GM19351 (cell line): ENCODE results near the gene CCND1.

Experiments
- ATAC-seq: cut with Tn5 transposase; IDR thresholded peaks from one replicate; pipeline ENCODE4 v1.9.1; 2021; ENCODE audit warnings: mild to moderate bottlenecking, moderate library complexity; ENCODE audit not compliant: unreplicated experiment

The CCND1 gene

DNA sequence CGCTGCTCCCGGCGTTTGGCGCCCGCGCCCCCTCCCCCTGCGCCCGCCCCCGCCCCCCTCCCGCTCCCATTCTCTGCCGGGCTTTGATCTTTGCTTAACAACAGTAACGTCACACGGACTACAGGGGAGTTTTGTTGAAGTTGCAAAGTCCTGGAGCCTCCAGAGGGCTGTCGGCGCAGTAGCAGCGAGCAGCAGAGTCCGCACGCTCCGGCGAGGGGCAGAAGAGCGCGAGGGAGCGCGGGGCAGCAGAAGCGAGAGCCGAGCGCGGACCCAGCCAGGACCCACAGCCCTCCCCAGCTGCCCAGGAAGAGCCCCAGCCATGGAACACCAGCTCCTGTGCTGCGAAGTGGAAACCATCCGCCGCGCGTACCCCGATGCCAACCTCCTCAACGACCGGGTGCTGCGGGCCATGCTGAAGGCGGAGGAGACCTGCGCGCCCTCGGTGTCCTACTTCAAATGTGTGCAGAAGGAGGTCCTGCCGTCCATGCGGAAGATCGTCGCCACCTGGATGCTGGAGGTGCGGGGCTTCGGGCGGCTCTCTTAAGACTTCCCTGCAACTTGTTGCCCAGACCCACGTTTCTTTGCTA lies at the start of gene CCND1:
CCND1 (plus strand) TSS at position 162 of the 587 bp plus-strand sequence; CDS start at position 320, 158 bp downstream.
- no peak for ATAC-seq

DNA sequence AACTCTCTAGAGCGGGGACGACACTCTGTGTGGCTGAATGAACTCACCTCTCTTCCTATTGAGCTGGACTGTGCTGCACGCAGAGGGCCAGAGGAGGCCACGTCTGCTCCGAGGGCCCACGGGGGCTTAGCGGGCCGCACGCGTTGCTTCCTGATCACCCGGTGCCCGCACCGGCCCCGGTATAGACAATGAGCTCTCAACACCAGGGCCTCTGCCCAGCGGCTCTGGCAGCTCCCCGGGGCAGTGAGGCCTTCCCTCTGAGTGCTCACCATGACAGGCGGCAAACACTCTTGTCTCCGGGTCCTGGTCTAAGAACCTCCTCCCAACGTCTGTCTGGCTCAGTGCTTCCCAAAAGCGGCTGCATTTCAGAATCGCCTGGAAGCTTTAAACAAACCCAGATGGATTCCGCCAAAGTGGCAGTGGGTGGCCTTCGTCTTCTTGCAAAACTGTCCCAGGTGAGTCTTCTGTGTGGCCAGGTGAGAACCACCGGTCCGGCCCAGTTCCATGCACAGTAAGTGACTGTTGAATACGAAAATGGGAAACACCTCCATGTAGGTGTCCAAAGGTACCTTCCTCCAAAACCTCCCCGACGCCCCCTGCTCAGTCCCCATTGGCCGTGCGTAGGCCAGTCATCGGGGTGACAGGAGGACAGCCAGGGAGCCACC lies 47.8 kb upstream of the CCND1 start:
- no peak for ATAC-seq

DNA sequence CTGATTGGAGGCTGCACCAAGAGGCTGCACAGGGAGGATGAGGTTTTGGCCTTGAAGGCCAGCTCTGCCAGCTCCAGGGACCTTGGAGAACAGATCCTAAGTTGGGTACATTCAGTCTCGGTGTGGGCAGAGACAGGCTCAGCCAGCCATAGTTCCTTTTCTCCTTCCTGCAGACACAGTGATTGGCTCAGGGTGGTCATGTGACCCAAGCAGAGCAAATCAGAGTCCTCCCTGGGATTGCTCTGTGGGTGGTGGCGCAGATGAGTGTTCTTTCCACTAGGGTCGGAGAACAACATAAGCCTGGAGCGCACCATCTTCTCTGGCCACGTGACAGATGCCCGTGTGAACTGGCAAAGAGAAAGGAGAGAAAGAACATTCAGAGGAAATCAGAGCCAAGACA lies 47.1 kb upstream of the CCND1 start:
- ATAC-seq = no peak

DNA sequence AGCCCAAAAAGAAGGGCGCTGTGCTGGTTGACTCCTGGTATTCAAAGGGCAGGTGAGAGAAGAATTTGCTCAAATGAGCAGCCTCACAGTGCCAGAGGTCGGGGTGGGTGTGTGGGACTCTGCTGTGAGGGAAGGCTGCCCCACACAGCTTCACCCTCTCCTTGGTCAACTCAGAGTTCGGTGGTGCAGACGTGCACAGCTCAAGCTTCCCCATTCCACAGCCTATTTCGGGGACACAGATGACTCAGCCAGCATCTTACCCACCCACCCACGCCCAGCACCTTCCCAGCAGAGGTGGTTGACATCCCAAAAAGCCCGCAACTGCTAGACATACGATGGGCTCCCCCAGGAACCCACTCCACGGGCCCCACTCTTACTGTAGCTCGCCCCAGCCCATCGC lies 46.5 kb upstream of the CCND1 start:
- ATAC-seq = no peak

DNA sequence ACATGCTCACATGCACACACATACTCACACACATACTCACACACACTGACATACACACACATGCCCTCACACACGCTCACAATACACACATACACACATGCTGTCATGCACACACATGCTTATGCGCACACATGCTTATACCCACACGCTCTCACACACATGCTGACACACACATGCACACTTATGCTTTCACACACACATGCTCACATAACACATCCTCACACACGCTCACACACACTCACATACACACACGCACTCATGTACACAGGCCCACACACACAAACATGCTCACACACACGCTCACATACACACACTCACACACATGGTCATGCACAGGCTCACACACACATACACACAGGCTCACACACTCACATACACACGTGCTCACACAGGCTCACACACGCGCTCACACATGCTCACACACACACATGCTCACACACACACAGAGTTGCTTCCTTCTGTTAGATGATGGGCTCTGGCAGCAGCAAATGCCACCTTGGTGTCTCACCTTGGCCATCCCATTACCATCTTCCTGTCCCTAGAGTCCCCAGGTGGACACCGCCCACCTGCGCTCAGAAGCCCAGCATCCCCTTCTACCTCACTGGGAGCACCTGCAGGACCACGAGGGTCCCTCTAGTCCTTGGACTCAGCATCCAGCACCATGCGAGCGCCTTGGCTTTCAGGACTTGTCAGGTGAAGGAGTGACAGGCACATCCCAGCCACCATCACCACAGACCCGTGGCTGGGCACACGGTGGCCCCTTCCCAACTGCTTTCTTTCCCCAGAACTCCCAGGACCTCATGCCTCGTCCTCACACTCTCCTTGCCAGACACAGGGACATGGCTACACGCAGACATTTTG lies 44.9 kb upstream of the CCND1 start:
- no peak for ATAC-seq

DNA sequence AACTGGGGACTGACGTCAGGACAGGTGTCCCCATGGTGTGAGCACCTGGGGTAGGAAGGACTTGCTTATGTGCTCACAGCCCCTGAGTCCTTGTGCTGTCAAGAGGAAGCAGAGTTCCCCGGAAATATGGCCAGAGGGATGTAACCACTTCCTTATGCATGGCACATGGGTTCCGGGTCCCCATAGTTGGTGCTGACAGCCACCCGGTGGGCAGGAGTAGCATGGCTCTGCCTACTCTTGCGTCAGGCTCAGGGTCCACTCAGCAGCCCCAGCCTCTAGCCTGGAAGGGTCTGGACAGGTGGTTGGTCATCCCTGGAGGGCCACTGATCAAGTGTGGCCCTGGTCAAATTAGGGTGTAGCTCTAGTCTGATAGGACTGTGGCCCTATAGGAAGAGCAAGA lies 42.8 kb upstream of the CCND1 start:
- ATAC-seq = no peak

DNA sequence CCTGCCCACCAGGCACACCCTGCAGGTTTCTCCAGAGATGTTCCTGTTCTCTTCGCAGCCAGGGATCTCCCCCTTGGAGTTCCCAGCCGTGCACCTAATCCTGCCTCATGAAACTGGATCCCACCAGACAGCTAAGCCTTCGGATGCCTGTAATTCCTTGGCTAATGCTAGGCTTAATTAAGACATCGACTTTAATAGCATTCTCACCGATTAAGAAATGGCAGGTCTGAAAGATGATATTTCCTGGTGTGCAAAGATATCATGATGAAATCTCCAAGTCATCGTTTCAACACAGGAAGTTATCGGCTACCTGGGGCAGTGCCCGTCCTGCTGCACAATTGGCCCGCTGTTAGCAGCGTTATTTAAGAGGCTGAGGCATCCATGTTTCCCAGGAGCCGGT lies 41.5 kb upstream of the CCND1 start:
- ATAC-seq = no peak

DNA sequence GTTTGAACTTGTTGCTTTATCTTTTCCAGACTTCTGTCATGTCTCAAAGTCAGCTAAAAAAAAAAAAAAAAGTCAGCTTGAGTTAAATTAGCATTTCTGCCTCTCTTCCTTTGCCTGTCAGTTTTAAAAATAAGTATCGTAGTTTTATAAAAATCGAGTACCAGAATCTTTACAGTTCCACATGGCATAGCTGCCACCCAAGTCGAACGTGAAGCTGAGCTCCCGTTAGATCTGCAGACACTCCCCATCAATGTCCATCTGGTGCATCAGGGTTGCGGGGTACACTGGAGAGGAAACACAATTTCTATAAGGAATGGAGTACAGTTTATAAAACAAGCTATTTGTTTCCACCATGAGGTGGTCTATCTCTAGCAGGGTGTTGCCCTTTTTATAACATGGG lies 41.0 kb upstream of the CCND1 start:
- no peak for ATAC-seq

DNA sequence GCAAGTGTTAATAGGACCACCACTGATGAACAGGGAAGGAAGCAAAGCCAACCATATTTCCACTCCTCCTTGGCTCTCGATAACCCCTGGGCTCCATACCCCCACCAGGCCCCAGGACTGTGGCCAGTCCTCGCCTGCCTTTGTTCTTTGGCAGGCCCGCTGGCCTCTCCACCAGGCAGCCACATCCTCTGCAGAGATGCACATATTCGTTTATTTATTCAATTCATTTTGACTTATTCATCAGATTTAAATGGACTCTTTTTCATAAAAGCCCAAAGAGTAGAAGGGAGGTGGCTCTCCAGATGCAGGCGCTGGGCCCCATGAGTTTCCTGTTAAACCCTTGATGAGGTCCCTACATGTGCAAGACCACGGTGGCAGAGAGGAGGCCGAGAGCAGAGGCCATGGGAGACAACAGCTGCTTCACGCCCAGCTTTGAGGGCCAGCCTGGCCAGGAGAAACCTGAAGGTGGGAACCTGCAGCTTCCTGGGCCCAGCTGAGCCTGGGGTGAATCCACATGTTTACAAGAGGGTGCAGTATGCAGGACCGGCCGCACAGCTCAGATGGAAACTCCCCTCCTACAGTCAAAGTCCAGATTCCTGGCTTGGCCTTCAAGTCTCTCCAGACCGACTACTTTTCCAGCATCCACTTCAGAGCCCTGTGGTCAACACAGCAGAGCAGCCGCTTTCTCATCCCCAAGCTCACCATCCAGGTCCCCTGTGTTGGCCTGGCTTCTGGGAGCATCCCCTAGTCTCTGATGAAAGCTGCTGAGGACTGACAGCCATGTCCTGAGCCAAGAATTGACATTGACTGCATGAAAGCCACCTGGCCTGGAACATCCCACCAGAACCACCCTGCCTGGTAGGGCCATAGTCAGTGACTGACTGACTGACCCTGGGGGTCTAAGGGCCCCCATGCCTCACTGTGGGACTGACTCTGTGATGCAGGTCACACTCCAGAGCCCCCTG lies 39.7 kb upstream of the CCND1 start:
- no peak for ATAC-seq

DNA sequence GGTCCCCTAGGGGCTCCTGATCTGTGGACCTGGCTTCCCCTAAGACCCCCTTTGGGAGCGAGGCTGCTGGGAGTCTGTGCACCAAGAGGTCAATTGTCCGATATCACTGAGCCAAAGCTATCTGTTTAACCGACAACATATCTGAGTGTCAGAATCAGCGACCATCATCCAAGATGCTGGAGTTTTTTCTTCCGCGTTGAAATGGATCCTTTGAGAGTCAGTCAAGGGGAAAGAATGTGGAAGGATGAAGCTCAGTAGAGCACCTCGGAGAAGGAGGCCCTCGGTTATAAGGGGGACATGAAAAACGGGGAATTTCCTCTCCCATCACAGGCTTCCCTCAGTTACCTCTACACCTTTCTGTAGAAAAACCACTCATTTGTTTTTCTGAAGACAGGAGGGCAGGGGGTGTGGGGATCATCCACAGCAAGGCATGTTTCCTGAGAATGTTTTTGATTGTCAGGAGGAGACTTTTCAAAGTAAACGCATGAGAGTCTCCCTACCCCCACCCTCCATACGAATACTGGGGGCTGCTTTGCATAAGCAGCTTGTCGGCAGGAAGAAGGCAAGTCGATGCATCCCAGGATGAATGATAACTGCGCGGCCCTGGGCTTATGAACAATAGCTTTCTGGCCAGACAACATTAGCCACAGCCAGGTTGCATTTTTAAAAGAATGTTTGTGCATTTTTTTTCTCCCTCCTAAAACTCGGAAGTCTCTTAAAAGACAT lies 37.7 kb upstream of the CCND1 start:
- ATAC-seq = no peak

DNA sequence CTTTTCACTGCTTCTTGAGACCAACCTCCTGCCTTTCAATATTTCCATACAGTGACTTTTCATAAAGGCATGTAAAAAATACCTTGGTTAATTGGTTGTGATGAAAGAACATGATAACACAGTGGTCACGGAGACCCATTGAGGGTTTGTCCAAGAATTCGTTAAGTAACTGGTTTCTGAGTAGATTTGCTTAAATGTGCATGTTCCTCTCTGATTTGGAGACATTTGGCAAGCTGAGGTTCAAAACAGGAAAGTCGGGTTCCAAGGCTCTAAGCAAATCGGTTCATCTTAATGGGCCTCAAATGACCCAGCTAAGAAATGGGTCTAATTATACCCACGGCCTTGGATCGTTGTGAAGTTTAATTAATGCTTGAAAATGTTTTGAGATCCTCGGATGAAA lies 36.9 kb upstream of the CCND1 start:
- no peak for ATAC-seq

DNA sequence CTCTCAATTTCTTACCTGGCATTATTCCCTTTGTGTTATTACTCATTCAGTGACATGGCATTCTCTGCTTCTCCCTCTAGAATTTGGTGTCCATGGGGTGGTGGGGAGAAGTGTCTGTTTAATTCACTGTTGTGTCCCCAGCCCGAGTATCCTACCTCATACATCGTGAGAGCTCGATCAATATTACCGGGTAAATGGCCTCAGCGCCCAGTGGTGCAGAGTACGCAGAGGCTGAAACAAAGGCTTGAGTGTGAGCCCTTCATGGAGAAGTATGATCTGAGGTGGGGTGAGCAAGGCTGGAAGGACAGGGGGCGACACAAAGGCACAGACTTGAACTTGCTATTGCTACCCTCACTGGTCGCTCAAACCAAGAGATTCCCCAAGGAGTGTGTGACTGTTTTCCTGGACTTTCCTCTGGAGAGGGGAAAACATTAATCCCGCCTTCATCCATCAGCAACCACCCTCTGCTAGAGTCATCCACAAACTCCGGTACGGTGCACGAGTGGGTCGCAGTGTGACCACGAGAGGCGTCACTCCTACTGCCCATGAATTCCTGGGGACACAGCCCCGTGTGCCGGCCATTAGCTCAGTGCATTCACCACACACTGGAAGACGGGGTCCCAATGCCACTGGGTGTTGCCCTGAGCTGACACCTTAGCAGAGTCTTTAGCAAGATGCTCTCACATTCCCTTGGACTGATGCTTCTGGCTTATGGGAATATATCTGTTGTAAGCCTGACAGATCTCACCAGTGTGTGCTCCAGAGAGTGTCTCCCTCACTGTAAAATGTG lies 35.0 kb upstream of the CCND1 start:
- ATAC-seq = no peak

DNA sequence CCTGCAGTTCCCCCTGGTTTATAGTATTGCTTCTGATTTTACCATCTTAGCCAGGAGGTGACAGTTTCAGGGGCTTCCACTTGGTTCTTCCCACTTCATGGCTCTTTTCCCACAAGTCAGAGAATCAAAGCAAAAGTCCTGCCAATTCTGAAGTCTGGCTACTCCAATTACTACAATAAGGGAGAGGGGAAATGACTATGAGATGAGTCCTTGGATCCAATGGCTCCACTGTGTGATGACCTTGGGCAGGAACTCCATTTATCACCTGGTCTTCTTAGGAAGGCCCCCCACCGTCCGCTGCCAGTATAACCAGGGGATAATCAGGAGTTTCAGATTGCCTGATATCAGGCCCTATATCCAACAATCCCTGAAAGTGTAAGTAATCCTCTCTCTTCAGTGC lies 31.6 kb upstream of the CCND1 start:
- ATAC-seq = no peak

DNA sequence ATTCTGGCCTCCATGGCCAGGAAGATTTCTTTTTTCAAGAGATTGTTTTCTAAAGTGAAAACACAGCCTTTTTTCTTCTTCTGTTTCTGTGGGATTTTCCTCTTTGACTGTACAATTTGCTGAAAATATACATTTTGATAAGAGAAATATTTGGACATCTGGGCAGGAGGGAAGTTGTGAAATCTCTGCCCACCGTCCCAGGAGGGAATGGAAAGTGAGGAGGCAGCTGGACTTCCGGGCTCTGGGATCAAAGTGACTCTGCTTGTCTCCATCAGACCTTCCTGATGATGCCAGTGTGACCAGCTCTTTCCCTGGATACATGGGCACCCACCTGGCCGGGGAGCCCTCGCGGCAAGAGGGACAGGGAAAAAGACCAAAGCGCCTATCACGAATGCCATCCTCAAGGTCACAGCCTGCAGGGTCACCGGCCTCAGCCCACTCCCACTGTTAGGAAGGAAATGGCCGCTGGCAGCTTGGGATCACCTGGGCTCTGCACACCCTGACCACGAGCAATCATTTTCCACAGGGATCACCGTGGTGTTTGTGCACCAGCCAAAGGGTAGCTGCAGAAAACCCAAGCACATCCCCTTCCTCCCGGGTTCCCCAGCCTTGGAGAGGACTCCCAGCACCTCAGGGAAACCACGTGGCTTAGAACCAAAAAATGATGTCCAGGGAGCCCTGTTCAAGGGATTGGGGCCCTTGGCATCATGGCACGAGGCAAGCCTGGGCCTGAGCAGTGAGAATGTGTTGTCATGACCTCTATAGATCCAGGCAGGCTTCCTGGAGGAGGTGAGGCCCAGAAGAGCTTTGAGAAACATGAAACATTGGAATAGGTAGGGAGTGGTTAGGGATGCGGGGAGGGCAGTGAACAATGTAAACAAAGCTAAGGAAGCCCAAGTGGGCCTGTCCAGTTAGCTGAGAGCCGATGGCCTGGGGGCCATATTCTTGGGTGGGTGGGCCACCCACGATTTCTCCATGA lies 29.1 kb upstream of the CCND1 start:
- no peak for ATAC-seq

DNA sequence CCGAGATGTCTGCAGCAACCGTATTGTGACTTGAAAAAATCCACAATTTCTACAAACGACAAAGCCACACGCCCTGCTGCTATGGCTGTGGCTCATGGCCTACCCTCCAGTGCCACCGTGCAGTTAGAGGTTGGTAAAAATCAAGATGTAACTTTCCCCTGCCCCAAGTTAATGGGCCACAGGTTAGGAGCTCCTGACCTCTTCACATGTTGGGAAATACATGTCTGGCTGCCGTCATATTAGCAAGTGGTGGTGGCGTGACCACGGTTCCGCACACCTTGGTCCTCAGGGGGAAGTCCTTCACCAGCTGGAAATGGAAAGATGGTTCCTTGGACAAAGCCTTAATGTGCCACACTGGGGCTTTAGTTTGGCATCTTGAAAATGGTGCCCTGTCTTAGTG lies 27.4 kb upstream of the CCND1 start:
- ATAC-seq = no peak

DNA sequence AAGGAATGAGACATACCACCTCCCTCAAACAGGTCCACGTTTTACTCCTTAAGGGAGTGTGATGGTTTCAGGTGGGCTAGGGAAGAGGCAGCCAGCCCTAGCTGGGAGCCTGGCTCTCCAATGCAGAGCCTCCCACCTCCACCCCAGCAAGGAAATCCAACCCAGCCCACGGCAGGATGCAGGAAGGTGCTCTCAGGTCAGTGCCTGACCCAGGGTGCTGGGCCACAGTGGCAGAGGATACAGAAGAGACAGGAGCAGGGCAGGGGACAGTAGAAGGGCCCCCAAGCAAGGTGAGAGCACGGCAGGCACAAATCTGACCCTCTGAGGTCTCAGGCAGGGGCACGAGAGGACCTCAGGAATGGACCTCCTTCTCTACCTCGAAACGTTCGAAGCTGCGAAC lies 26.9 kb upstream of the CCND1 start:
- no peak for ATAC-seq

DNA sequence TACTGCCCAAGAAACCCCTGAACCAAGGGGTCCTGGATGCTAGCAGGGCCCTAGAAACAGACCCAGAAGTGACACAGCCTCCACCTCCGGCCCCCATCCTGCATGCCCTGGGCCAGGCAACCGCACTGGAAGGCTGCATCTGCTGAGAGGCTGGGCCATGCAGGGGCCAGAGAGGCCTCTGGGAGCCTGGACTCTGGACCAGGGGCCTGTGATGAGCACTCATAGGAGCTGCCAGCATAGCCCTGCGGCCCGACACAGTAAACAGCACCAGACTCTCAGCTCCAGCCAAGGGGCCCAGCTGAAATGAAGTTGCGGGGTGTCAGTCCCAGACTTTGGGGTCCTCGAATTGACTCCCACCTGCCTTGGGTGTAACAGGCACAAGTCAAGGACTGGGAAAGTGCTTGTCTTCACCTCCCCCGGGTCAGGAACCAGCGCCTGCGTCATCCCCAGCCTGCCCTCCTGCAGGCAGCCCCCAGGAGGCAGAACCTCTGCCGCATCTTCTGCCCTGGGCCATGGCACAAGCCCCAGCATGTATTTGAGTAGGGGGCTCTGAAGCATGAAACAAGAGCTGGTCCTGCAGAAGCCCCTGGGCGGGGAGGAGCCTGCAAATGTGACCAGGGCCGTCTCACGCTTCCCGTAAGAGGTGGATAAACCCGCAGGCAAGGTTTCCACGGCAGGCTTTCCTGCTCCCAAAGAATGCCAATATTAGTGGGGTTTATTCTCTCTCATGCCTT lies 25.2 kb upstream of the CCND1 start:
- ATAC-seq = no peak

DNA sequence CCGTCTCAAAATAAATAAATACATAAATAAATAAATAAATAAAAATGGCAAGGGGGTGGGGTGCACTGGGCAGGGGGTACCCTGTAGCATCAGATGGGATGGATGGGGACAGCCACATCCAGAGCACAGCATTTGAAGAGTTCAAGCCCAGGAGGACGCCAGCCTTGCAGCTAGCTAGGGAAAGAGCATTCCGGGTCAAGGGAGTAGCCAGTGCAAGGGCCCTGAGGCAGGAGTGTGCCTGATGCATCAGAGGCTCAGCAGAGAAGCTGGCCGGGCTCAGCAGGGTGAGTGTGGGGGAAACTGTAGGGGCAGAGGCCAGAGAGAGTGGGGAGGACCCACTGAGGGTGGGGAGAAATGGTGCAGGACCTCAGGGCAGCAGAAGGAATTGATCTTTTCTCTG lies 23.7 kb upstream of the CCND1 start:
- ATAC-seq = no peak
